AG09319 (cell line): Measurements from ENCODE around the gene CELF2.

Experiments
- DNase-seq: peaks from one replicate; pipeline ENCODE4 v3.0.0-alpha.2; 2010; ENCODE audit warnings: low read depth; ENCODE audit errors: extremely low read depth
- TF ChIP-seq, protein P1 (sequence below): IDR thresholded peaks from 2 replicates; pipeline ENCODE4 v1.5.1; 2011; ENCODE audit warnings: low read depth, mild to moderate bottlenecking, inconsistent platforms, low read length, moderate library complexity

CELF2 gene

DNA sequence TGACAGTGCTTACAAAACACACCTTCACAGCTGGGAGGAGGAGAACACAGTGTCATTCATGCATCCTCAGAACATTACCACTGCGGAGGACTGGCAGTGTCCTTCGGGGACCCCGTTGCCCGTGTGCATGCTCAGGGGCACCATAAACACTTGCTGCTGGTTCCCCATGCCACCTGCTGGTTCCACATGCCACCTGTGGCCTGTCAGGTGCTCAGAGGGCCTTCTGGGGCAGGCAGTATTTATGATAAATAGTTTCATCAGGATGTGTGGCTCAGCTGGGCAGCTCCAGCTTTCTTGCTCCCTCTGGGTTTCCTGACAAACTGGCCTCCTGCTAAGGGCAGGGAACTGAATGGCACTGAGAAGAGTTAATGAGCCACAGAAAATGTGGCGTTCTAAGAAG, 32.1 kb downstream of the CELF2 start:
- no peak for DNase-seq
- TF ChIP-seq, protein P1, sequence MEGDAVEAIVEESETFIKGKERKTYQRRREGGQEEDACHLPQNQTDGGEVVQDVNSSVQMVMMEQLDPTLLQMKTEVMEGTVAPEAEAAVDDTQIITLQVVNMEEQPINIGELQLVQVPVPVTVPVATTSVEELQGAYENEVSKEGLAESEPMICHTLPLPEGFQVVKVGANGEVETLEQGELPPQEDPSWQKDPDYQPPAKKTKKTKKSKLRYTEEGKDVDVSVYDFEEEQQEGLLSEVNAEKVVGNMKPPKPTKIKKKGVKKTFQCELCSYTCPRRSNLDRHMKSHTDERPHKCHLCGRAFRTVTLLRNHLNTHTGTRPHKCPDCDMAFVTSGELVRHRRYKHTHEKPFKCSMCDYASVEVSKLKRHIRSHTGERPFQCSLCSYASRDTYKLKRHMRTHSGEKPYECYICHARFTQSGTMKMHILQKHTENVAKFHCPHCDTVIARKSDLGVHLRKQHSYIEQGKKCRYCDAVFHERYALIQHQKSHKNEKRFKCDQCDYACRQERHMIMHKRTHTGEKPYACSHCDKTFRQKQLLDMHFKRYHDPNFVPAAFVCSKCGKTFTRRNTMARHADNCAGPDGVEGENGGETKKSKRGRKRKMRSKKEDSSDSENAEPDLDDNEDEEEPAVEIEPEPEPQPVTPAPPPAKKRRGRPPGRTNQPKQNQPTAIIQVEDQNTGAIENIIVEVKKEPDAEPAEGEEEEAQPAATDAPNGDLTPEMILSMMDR = no peak

DNA sequence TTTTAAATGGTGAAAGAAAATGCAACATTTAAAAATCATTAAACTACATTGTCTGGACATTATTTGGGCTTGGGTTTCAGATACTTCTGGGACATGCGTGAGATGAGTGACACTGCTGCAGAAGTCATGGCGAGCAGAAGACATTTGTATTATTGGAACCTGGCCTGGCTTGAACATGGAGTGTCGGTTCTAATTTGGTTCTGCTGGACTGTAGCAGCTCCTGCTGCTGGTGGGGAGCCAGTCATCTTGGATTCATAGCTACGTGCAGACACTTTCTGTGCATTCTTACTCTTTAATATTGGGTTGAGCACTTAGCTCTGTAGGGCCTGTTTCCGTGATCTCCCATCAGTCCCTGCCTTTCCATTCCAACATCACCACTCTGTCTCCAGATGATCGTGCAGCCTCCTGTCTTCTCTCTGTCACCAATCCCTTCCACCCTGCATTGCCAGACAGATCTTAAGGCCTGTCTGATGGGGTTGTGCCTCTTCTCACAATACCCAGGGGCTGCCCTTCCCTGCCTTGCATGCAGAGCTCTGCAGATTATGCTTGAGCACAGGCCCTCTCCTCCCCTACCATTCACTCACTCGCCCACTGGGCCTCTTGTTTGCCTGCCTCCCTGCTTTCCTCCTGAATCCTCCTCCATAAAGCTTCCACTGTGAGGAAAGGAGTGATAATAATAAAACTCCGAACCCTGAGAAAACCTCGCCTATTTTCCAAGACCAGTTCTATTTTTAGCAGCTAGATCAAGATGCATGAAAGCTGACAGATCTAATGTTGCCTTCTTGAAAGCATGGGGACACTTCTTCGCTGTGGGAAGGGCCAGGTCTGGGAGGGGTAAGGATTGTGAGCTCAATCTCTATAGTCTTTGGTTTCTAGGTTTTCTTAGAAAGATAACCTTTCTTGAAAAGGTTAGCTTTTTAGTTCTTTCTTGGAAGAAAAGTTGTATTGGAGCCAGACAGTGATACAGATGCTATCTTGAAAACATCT, 32.9 kb downstream of the CELF2 start:
- DNase-seq = no peak
- TF ChIP-seq, protein P1 = no peak

DNA sequence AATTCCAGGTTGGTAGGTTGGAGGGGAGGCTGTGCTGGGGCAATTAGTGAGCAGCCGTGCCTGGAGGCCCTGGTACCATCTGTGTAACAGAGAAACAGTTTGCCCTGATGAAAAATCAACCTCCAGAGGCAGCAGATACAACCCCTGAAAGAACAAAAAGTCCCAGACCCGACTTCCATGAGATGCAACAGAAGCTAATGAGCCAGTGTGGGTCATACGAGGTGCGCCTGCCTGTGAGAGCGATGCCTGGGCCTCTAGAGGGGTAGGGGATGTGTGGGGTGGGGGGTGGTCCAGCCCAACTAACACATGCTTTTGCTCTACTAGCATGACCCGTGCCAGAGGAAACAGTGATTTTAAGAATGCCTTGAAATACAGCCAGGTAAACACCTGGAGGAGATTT, 39.3 kb downstream of the CELF2 start:
- DNase-seq = no peak
- TF ChIP-seq, protein P1 = no peak

DNA sequence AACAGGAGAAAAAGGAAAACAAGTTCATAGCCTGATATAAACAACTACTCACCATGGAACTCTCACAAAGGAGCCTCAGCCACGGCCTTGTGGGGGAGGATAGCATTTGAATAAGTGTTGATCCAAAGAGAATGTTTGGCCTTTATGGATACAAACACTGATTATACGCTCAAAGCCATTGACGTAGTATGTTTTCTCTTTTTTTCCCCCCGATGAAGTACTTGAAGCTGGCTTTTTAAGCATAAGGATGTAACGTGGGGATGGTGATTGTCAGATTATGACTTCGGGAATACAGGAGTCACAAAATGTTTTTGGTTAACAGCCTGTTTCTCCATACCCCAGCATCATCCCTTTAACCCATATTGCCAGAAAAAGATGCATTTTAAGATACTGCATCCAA, 39.8 kb downstream of the CELF2 start:
- TF ChIP-seq, protein P1 = no peak
- no peak for DNase-seq

DNA sequence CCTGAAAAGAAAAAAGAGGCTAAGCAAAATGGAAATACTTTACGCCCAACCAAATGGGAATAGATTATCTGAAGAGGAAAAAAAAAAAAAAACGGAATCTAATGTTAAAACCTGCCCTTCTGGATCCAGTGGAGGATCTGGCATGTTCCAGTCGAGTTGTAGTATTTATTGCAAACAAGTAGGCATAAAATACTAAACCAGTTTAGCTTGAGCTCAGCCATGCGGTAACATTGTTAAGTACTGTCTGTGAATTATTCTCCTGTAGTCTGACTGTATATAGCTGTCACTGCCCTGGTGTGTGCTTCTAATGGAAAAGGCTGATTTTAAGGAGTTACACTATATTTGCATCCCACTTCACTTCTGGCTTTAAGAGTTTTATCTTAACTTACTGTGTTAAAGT, 40.3 kb downstream of the CELF2 start:
- DNase-seq = no peak

DNA sequence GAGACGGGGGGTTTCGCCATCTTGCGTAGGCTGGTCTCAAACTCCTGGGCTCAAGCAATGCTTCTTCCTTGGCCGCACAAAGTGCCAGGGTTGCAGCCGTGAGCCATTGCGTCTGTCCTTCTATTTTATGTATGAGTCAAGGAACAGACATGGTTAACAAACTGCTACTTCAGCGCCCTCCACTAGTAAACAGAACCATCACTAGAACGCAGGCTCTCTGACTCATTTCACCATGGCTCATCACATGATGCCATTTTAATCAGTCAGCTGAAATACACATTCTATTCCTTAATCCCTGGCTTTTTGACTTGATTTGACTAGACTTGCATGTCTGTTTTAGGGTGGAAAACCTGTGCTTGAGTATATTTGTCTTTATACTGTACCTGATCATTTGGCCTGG, 41.3 kb downstream of the CELF2 start:
- TF ChIP-seq, protein P1 = no peak
- no peak for DNase-seq

More for the DNA sequence above, 40.3 kb downstream of the CELF2 start:
- TF ChIP-seq, protein P1 = no peak

DNA sequence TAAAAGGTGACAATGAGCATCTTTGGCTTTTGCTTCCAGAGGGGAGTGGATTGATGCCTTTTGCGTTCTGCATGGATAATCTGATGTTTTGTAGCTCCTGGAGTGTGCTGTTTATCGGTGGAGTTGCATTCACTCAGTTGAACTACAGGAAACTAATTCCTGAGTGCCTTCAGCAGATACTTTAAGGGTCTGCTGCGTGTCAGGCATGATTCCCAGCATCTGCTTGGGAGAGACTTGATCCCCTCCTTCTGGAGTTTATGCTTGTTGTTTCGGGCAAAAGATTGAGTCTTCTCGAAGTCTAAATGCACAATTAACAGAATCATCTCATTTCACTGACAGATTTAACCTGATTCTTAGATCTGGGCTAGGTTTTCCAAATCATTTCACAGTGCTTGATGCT, 46.2 kb downstream of the CELF2 start:
- TF ChIP-seq, protein P1 = no peak
- DNase-seq = no peak
